Chondrocyte (in vitro differentiated cells): Measurements from ENCODE around the gene CLEC1B. TPM values are rescaled to one million over a fixed set of nuclear protein-coding genes. Genes with fewer than 3 reads are reported as not detected.

Source experiments
- DNase-seq: peaks from one replicate; pipeline ENCODE4 v3.0.0; 2021; ENCODE audit warnings: mixed read lengths, low spot score
- H3K27ac Mint-ChIP-seq: one replicate; pipeline ENCODE4 v1.8.0; 2021; ENCODE audit warnings: mild to moderate bottlenecking, moderate library complexity, mixed read lengths; ENCODE audit not compliant: unreplicated experiment
- H3K27me3 Mint-ChIP-seq: 2 replicates; pipeline ENCODE4 v1.8.0; 2021; ENCODE audit warnings: low read depth, mixed read lengths
- H3K36me3 Mint-ChIP-seq: 2 replicates; pipeline ENCODE4 v1.8.0; 2021; ENCODE audit warnings: low read depth, mixed read lengths
- H3K4me1 Mint-ChIP-seq: 2 replicates; pipeline ENCODE4 v1.8.0; 2021; ENCODE audit warnings: low read depth, mild to moderate bottlenecking, mixed read lengths
- H3K4me3 Mint-ChIP-seq: one replicate; pipeline ENCODE4 v1.8.0; 2021; ENCODE audit warnings: mild to moderate bottlenecking, moderate library complexity, mixed read lengths; ENCODE audit not compliant: unreplicated experiment
- H3K9me3 Mint-ChIP-seq: 2 replicates; pipeline ENCODE4 v1.8.0; 2021; ENCODE audit warnings: low read depth, mixed read lengths
- long read RNA-seq: library from polyadenylated mRNA; stranded (forward); transcript quantifications from one replicate; pipeline ENCODE4 v2.0.0, GENCODE V29; 2021
- total RNA-seq: library from RNA; stranded (reverse); gene quantifications from 3 replicates; pipeline ENCODE4 v1.2.1, GENCODE V29; 2021
- TF ChIP-seq, protein P1 (sequence below): fragments of 200-600 bp; sonication (generic); IDR thresholded peaks from 2 replicates; pipeline ENCODE4 v1.5.0; 2021; ENCODE audit warnings: antibody characterized with exemption, mild to moderate bottlenecking, moderate library complexity

Gene CLEC1B
- total RNA-seq: not detected in 3 replicates
- long read RNA-seq: 0 reads

DNA sequence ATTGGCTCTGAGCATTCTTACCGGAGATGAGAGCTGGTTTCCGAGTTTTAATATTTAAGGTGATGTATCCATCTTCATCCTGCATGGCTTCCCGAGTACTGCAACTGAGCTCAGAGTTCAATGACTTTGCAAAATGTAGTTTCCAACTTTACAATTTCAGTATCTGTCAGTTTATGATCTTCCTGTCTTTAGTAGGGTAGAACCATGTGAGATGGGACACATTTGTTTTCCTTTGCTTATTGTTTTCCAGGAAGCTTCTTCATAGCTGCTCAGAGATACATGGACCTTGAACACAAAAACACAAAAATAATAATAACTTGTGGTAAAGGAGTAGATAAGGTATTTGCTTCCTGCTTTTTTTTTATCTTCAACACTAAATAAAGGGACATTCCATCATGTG is at the start of gene CLEC1B:
TSS of gene CLEC1B (minus strand) at position 106 of the 400 bp plus-strand sequence. CDS start at position 85, 21 bp downstream.
- H3K4me1 Mint-ChIP-seq: no peaks in the 10 kb centered on the region
- TF ChIP-seq, protein P1, sequence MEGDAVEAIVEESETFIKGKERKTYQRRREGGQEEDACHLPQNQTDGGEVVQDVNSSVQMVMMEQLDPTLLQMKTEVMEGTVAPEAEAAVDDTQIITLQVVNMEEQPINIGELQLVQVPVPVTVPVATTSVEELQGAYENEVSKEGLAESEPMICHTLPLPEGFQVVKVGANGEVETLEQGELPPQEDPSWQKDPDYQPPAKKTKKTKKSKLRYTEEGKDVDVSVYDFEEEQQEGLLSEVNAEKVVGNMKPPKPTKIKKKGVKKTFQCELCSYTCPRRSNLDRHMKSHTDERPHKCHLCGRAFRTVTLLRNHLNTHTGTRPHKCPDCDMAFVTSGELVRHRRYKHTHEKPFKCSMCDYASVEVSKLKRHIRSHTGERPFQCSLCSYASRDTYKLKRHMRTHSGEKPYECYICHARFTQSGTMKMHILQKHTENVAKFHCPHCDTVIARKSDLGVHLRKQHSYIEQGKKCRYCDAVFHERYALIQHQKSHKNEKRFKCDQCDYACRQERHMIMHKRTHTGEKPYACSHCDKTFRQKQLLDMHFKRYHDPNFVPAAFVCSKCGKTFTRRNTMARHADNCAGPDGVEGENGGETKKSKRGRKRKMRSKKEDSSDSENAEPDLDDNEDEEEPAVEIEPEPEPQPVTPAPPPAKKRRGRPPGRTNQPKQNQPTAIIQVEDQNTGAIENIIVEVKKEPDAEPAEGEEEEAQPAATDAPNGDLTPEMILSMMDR: no peak
- no peaks in the 10 kb centered on the region for H3K36me3 Mint-ChIP-seq
- no peak for DNase-seq
- no peaks in the 10 kb centered on the region for H3K9me3 Mint-ChIP-seq
- peaks cover 2% of the 10 kb centered on the region for H3K27me3 Mint-ChIP-seq
- H3K27ac Mint-ChIP-seq: no peak within 1 kb of the TSS
- no peak within 1 kb of the TSS for H3K4me3 Mint-ChIP-seq

DNA sequence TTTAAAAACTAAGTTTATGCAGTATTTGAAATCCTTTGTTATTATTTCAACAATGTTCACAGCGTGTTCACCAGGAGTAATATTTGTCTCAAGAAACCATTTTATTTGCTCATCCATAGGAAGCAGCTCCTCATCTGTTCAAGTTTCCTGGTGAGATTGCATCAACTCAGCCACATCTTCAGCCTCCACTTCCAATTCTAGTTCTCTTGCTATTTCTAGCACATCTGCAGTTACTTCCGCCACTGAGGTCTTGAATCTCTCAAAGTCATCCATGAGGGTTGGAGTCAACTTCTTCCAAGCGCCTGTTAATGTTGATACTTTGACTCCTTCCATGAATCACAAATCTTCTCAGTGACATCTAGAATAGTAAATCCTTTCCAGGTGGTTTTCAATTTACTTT is 49.6 kb upstream of the CLEC1B start:
- DNase-seq: no peak
- TF ChIP-seq, protein P1: no peak
- H3K27ac Mint-ChIP-seq: no peak overlapping the region
- no peaks in the 10 kb centered on the region for H3K36me3 Mint-ChIP-seq
- no peaks in the 10 kb centered on the region for H3K4me1 Mint-ChIP-seq
- no peak overlapping the region for H3K4me3 Mint-ChIP-seq
- H3K9me3 Mint-ChIP-seq: peaks cover 9% of the 10 kb centered on the region
- H3K27me3 Mint-ChIP-seq: no peaks in the 10 kb centered on the region

DNA sequence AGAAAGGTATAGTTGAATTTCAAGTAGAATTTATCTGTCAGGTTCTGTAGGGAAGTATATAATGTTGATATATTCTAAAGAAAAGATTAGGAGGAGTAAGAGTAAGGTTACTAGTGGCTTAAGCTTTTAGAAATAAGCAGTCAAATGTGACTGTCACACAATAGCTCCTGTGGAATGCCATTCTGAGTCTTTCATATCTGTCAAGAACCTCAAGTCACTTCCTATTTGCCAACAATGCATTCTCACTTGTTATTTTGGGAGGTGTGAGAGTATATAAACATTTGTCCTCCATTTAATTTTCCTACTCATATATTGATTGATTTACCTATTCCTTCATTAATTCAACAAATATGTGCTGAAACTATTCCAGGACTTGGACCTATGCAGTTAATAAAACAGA is 43.2 kb upstream of the CLEC1B start:
- no peaks in the 10 kb centered on the region for H3K36me3 Mint-ChIP-seq
- no peak overlapping the region for H3K4me3 Mint-ChIP-seq
- no peaks in the 10 kb centered on the region for H3K27me3 Mint-ChIP-seq
- no peak for DNase-seq
- TF ChIP-seq, protein P1: no peak
- H3K9me3 Mint-ChIP-seq: no peaks in the 10 kb centered on the region
- H3K4me1 Mint-ChIP-seq: no peaks in the 10 kb centered on the region
- no peak overlapping the region for H3K27ac Mint-ChIP-seq

DNA sequence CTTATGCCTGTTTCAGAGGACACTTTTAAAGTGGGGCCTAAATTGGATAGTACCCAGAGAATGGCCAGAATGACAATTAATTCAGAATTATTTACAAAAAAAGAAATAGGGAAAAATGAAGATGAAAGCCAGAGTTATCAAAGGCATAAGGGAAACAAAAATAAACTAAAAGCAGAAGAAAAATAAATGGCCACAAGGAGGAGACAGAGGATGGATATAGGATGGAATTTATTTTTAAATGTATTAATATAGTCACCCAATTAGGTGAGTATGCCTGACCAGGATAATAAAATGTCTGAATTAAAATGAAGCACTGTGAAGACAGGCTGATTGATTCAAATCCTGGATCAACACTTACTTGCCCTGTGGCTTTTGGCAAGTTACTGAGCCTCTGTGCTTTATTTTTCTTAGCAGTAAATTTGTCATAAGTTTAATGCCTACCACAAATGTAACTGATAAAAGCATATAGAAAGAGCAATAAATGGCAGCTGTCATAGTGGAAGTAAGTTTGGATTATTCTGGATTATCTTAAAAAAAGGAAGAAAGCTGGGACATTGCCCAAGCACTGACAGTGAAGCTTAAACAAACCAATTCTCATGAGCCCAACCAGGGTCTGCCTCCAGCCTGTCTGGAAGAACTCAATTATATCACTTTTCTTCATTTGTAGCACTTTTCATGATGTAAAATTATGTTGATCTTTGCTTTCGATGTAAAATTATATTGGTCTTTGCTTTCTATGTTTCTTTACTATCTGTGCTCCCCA is 35.0 kb upstream of the CLEC1B start:
- no peaks in the 10 kb centered on the region for H3K9me3 Mint-ChIP-seq
- H3K36me3 Mint-ChIP-seq: no peaks in the 10 kb centered on the region
- no peak overlapping the region for H3K4me3 Mint-ChIP-seq
- H3K27me3 Mint-ChIP-seq: no peaks in the 10 kb centered on the region
- no peak overlapping the region for H3K27ac Mint-ChIP-seq
- H3K4me1 Mint-ChIP-seq: peaks cover 21% of the 10 kb centered on the region
- no peak for DNase-seq
- TF ChIP-seq, protein P1: peak; percentile 86

DNA sequence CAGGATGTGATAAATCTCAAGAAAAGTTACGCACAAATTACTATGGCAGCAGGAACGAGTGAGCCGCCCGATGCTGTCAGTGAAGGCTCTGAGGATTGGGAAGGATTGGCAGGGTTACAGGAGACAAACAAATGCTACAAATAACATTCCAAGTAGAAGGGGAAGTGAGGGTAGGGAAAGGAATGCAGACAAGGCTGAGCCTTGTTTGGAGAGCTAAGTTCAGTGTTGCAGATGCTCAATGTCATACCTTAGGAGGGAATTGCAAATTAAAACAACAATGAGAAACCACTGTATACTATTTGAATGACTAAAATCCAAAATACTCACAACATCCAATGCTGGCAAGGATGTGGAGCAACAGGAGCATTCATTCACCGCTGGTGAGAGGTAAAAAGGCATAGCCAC is 32.9 kb upstream of the CLEC1B start:
- peak; percentile 22 for DNase-seq
- H3K27me3 Mint-ChIP-seq: no peaks in the 10 kb centered on the region
- peaks cover 26% of the 10 kb centered on the region for H3K4me1 Mint-ChIP-seq
- TF ChIP-seq, protein P1: no peak
- no peaks in the 10 kb centered on the region for H3K36me3 Mint-ChIP-seq
- H3K27ac Mint-ChIP-seq: peak overlapping the region; percentile 86
- H3K4me3 Mint-ChIP-seq: no peak overlapping the region
- H3K9me3 Mint-ChIP-seq: no peaks in the 10 kb centered on the region
